T47D (cell line): ENCODE results near the gene ESR1.

Experiments
- DNase-seq, 2 experiments: peaks; one replicate each; pipeline versions ENCODE4 v3.0.0 to v3.0.0-alpha.2; 2011 to 2012; ENCODE audit warnings: low read depth in 1 of 2, low spot score in 1 of 2
- JUND ChIP-seq: IDR thresholded peaks from 2 replicates; pipeline ENCODE4 v1.6.1; 2012; ENCODE audit warnings: low read depth
- in situ Hi-C: cut with HindIII; loops from 2 replicates; pipeline ENCODE4 v1.10.0; 2016; ENCODE audit warnings: low sequenced_read_pairs, low pct_unique_long_range_greater_than_20kb

The ESR1 gene

DNA sequence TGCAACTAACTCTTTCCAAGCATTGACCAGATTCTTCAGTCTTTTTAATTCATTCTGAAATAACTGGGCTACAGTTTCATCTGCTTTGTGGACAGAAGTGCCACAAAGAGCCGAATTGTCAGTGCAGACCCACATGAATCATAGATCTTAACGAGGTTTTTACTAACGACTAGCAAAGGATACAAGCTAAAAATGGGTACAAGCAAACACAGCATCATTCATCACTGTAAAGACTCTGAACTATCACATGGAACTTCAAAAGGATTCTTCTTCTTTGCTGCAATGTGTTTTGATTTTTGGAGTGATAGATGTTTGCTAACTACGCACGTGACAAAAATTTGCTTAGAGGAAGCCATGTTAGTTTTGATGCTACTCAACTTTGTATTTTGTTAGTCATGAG lies 227.1 kb downstream of the ESR1 start:
- no peak for TF ChIP-seq JUND
- in situ Hi-C loops: no loop called here
- no peak for DNase-seq

DNA sequence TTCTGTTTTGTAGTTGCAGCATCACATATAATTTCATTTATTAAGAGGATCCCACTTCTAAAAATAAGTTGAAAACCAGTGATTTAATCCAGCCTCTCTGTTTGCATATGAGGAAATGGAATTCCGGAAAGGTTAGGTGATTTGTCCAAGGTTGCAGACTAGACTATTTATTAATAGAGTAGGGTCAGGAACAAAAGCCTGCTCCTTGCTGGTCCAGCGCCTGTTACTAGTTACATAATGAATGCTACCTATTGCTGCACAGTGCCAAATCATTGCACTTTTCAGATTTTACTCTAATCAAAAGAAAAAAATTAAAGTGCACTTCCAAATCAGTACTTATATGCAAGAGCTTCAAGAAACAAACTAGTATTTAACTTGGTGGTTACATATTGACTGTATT lies 238.6 kb downstream of the ESR1 start:
- in situ Hi-C loops: no loop called here
- no peak for DNase-seq
- TF ChIP-seq JUND: no peak

GRCh38 chr6:152048921-152049320 lies 241.4 kb downstream of the ESR1 start:
- DNase-seq: peak; percentile 31 to 57
- 0 out of 2 replicates have a peak, but pooled peaks have one; percentile 36 for TF ChIP-seq JUND
- in situ Hi-C loops: no loop called here

- in situ Hi-C loops: no loop called here
- no peak for DNase-seq
- no peak for TF ChIP-seq JUND
Observed at GRCh38 chr6:152049502-152049901, 242.0 kb downstream of the ESR1 start.

- TF ChIP-seq JUND: no peak
- DNase-seq: no peak
- in situ Hi-C loops: no loop called here
Observed at GRCh38 chr6:152050451-152051195, 243.1 kb downstream of the ESR1 start.

DNA sequence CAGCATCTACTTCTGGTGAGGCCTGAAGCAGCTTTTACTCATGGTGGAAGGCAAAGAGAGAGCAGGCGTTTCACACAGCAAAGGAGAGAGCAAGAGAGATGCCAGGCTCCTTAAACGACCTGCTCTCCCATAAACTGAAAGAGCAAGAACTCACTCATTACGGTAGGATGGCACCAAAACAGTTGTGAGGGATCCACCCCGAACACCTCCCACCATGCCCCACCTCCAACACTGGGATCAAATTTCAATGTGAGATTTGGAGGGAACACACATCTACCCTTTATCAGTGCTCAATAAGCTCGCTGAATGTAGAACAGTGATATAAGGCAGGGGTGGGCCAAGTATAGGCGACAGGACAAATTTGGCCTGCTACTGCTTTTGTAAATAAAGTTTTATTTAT lies 244.6 kb downstream of the ESR1 start:
- TF ChIP-seq JUND: no peak
- DNase-seq: no peak
- in situ Hi-C loops: no loop called here

DNA sequence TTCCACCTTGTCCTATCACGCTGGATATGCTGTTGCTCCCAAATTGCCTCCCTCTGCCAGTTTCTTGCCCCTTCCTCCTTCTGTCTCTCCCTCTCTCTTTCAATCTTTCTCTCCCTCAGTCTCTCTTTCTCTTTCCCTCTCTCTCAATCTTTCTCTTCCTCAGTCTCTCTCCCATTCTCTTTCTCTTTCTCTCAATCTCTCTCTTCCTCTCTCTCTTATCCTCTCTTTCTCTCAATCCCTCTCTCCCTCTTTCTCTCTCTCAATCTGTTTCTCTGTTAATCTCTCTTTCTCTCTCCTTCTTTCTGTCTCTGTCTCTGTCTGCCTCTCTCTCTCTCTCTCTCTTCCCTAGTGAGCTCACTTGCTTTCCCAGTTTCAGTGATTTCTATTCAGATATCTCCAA lies 245.8 kb downstream of the ESR1 start:
- no peak for TF ChIP-seq JUND
- in situ Hi-C loops: no loop called here
- no peak for DNase-seq

DNA sequence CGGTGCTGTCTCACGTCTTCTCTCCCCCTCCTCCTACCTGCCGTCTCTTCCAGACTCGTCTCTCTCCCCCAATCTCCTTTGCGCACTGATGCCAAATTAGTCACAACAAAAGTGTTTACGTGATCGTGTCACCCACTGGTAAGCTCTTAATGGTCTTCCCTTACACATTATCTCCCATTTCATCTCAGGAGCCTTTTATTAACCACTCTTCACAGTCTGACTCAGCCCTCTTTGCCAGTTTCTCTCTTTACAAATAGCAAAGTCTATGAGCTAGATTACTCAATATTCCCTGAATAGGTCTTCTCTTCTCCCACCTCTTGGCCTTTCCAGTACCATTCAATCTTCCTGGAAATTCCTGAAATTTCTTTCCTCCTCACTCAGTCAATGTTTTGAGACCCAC lies 247.0 kb downstream of the ESR1 start:
- no peak for DNase-seq
- in situ Hi-C loops: no loop called here
- no peak for TF ChIP-seq JUND

- no peak for TF ChIP-seq JUND
- no peak for DNase-seq
- in situ Hi-C loops: no loop called here
Observed at GRCh38 chr6:152055517-152055916, 248.0 kb downstream of the ESR1 start.

DNA sequence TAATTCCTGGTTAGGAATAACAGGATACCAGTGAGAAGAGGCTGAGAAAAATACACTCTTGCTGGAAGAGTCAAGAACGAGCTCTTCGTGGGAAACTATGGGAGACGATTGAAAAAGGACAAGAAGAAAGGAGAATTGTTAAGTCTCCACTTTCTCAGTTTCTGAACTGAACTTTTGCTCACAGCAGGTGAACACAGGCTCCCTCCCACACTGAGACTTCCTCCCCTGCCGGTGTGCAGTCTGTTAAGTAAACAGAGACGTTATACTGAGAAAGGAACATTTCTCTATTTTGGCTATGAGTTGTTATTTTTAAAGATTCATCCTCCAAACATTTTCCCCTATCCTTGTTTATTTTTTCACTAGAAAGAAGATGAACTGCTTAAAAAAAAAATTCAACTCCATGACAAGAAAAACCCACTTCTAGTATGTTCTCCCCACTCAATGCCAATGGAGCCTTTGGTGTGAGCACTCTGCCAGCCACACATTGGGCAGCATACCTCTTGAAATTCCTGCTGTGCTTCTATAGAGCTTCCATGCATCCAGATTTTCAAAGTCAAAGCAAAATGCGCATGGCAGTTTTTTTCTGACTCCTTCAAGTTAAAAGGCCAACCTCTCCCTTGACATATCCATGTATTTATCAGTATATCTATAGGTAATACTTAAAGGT lies 250.5 kb downstream of the ESR1 start:
- DNase-seq: no peak
- in situ Hi-C loops: no loop called here
- no peak for TF ChIP-seq JUND

- DNase-seq: no peak
- TF ChIP-seq JUND: no peak
- in situ Hi-C loops: no loop called here
Observed at GRCh38 chr6:152059909-152060308, 252.4 kb downstream of the ESR1 start.

GRCh38 chr6:152062476-152062875 lies 255.0 kb downstream of the ESR1 start:
- no peak for DNase-seq
- in situ Hi-C loops: no loop called here
- no peak for TF ChIP-seq JUND

- DNase-seq: no peak
- TF ChIP-seq JUND: no peak
- in situ Hi-C loops: no loop called here
Observed at GRCh38 chr6:152063170-152063921, 255.9 kb downstream of the ESR1 start.
